Fibroblast of peridontal ligament (primary cell): ENCODE data around the gene PYGB.
"Not testable (repeated sequence)": the region's sequence is repeated elsewhere in the genome, so short reads cannot be mapped to it uniquely, and the experiment has no call there.

Experiments
- DNase-seq: peaks from one replicate; pipeline ENCODE4 v3.0.0-alpha.2; 2010; ENCODE audit errors: extremely low read depth

PYGB gene

DNA sequence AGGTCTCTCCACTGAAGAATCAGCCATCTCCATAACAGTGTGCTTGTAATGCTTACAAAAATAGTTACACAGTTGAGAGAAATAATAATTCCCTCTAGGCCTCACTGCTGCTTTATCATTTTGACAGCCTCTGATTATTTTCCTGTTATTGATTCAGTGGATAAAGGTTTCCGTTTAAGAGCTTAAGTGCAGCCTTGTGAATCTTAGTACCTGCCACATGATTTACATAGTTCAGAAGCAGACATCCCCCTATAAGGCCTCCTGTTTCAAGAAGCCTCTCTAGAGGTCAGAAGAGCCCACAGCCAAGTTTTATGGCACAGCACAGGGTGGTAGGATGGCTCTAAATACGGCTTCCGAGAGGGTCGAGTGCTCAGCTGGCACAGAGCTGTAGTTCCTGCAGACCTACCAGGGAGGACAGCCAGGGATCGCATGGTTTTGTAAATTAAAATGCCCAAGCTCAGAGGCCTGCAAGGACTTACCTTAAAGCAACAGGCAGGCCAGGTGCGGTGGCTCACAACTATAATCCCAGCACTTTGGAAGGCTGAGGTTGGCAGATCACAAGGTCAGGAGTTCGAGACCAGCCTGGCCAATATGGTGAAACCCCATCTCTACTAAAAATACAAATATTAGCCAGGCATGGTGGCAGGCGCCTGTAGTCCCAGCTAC is 17.6 kb upstream of the PYGB start:
- DNase-seq: no peak

DNA sequence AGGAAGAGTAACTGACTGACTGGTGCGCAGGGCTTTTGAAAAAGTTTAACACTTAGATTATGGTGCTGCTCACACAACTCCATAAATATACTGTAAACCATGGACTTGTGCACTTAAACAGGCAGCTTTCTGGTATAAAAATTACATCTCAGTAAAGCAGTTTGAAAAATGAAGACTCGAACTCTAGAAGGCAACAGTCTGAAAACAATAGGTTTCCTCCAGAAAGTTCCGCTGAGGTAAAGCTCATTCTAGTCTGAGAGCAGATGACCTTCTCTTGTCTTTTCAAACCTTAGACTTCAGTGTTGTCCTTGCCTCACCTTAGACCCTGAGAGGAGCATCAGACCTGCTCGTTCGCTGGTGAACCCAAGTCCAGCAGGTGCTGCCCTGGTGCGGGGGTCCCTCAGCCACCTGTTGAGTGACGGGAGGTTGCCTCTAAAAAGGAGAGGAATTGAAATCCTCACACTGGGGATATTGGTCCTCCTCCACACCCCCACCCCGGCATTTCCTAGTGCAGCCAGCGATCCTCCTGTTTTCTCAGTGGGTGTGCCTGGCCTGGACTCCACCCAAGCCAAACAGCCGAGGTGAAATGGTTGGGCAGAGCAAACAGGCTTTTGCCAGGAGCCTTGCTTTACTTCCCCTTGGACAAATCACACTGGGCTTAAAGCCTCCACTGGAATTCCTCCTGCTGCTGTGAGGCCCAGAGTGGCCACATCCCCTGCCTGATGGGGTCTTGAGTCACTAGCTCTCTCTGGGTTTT is 14.7 kb upstream of the PYGB start:
- peak; percentile 63 for DNase-seq

GRCh38 chr20:25234009-25234849 is 13.7 kb upstream of the PYGB start:
- DNase-seq: not testable (repeated sequence)

DNA sequence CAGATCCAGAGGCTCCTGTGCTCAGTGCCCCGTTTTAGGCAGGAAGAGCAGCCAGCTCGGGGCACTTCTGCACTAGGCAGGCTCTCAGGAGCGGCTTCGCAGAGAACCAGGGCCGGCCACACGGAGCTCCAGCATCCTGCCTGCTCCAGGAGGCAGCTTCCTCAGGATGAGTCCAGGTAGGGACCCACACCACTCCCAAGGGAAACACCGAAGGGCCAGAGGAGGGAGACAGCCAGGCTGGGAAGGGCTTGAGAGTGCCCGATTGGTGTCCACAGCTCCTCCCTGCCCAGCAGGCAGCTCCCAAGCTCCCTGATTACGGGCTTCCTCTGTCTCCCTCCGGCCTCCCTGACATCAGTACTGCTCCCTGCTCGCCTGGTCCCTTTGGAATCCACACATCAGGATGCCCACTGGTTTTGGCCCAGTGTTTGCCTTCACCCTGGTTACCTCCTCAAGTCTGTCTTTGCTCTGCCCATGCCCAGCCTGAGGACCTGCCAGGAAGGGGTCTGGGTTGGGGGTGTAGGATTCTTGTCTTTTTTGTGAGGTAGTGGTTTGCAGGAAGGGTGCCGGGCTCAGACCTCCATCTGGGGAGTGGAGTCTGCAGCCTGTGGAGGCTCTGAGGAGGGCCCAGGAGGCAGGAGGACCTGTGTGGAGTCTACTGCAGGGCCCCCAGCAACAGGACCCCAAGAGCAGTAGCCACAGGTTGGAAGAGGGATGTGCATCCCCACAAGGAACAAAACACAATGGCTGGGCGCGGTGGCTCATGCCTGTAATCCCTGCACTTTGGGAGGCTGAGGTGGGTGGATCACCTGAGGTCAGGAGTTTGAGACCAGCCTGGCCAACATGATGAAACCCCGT is 11.2 kb upstream of the PYGB start:
- DNase-seq: no peak

GRCh38 chr20:25237610-25238318 is 10.1 kb upstream of the PYGB start:
- DNase-seq: peak; percentile 100

GRCh38 chr20:25238319-25239037 is 9.4 kb upstream of the PYGB start:
- DNase-seq: peak; percentile 56

DNA sequence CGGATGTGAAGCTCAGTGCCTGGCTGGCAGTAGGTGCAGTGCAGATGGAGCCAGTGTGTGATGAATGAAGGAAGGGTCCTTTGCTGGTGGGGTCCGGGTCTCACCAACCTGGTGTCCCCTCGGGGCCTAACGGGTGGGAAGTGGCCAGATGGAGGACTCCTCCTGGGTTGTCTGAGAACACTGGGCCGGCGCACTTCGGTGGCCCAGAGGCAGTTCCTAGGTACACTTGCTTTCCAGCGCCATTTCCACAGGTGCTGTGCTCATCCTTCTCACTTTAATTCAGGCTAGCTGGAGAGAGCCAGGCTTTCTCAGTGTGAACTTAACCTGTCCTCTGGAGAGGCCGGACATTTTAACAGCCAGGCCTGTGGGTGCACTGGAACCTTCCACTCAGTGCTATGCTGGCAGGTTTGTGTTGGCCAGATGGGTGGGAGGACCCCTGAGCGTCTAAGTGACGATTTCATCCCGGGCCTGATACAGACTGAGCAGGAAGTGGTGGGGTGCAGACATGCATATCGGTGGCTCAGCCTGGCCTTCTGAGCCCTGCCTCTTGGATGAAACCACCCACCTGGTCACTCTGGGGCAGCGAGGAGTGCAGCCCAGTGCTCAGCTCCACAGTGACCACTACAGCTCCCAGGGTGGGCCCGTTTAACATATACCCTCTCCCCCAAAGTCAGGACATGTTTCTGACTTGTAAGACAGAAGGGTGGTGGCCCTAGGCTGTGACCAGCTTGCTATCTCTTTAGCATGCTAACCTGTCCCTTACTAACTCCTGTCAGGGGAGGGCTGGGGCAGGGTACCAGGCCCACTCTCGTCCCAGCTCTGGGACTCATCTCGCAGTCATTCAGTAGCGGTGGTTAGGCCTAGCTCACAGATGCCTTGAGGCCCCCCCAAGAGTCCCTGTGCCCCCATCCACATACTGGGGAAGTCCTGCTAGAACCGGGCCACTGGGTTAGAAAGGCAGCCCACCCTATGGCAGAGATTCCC is 8.2 kb upstream of the PYGB start:
- no peak for DNase-seq

- not testable (repeated sequence) for DNase-seq
These were observed 6.8 kb upstream of the PYGB start for GRCh38 chr20:25240851-25241658.

GRCh38 chr20:25241659-25241955 is 6.3 kb upstream of the PYGB start:
- not testable (repeated sequence) for DNase-seq

GRCh38 chr20:25242231-25242630 is 5.7 kb upstream of the PYGB start:
- DNase-seq: no peak

DNA sequence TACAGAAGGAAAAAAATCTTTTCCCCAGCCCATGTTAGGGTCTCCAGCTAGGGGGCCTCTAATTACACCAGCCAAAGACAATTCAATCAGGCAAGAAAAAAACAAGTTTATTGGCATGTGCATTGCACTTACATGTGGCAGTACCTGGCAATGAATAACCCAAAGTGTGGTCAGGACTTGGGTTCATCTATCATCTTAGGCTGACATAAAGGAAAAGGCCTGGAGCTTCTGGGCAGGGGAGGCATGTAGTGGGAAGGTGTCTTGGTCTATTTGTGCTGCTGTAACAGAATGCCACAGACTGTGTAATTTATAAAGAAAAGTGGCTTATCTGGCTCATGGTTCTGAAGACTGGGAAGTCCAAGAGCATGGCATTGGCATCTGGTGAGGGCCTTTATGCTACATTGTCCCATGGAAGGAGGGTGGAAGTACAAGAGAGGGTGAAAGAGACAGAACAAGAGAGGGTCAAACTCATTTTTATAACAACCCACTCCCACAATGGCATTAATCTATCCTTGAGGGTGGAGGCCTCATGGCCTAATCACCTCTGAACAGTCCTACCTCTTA is 4.4 kb upstream of the PYGB start:
- no peak for DNase-seq

- DNase-seq: no peak
These were observed 2.9 kb upstream of the PYGB start for GRCh38 chr20:25244976-25245375.

GRCh38 chr20:25245461-25245860 is 2.4 kb upstream of the PYGB start:
- no peak for DNase-seq

DNA sequence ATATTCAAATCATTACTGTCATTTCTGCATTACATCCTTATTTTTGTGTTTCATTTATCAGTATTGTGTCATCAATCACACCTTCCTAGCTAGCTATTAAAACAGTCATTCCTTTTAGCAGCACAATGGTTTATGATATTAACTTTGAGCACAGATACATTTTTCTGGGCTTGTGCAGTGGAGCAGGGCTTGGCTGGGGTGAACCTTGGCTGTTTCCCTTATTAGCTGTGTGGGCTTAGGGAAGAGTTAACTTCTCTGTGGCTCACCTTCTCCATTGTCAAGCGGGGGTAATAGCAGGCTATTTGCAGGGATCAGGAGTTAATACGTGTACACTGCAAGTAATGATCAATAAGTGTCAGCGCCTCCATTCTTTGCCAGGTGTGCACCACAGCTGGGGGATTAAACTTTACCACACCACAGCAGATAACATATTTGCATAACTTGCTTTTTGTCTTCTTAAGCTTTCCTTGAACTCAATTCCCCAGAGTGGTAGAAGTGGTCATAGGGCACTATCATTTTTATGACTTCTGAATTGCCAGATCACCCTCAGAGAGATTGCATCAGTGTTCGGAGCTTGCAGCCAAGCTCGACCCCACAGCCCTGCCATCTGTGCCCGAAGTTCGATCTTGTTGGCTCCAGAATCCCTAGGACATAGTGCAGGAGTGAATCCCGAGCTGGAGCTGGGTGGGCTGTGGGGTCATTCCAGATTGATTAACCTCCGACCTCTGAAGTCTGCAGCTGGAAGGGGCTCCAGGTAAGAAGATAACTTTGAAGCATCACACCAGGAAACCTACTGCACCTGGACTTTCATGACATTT is 1.5 kb upstream of the PYGB start:
- no peak for DNase-seq

- DNase-seq: peak; percentile 56
These were observed 826 bp upstream of the PYGB start for GRCh38 chr20:25247000-25247517.

GRCh38 chr20:25247518-25247955 is 348 bp upstream of the PYGB start:
- no peak for DNase-seq

DNA sequence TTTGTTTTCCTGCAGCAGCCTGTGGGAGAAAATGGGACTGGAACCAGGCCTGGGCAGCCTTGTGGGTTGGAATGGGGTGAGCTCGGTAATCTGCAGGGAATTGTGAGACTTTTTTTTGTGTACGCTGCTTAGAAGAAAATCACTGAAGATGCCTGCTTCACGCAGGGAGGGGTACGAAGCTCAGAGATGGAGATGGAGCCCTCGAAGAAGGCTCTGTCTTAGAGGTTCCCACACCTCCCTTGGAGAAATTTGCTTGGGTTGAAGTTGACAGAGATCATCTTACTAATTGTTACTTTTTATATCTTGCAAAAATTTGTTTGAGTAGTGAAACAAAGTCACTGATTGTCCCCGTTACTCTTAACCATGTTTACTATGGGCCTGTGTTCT is 894 bp downstream of the PYGB start:
- DNase-seq: peak; percentile 42
